ENCODE measurements around the gene SYT8. TPM values are rescaled to one million over a fixed set of nuclear protein-coding genes. Genes with fewer than 3 reads are reported as not detected.
A peak's percentile ranks its signal among the peaks of the same experiment; 100 is the strongest.

The SYT8 gene
- total and polyA plus RNA-seq, 2 donors from 2014 or later: 1.2 to 1.7 TPM

- H3K4me1 ChIP-seq (ENCODE audit: control insufficient read depth in 2 of 3, insufficient read depth in 2 of 3, low read depth in 1 of 3, low read length in 3 of 3): peaks cover 3 to 12% (median 4%) of the 10 kb centered on the region in 3 donors
- no peaks in the 10 kb centered on the region for H3K36me3 ChIP-seq (ENCODE audit: control insufficient read depth in 2 of 3, insufficient read depth in 3 of 3, low read length in 3 of 3)
- H3K9ac ChIP-seq (ENCODE audit: low read length in 3 of 3): no peak overlapping the region
- FAIRE-seq (no peak), DNase-seq (peak in 1 of 5 donors; percentile 78)
- peaks cover 2% of the 10 kb centered on the region for H3K27me3 ChIP-seq (ENCODE audit: control insufficient read depth, insufficient read depth, low read length)
- no peaks in the 10 kb centered on the region for H3K9me3 ChIP-seq (ENCODE audit: control insufficient read depth in 2 of 3, insufficient read depth in 1 of 3, low read length in 3 of 3)
- no peak overlapping the region for H3K4me3 ChIP-seq (ENCODE audit: low read length in 3 of 3)
- no peak for TF ChIP-seq CTCF (IDR thresholded peaks at IDR 0.05; ENCODE audit: borderline replicate concordance, extremely low read depth, insufficient read depth)
- intact Hi-C loops (cut with DNase I): no loop called here
- H3K27ac ChIP-seq (ENCODE audit: low read depth in 2 of 2, low read length in 2 of 2): no peak overlapping the region
Measured at GRCh38 chr11:1842149-1843097, 7.6 kb downstream of the SYT8 start.

GRCh38 chr11:1843098-1843473, 8.3 kb downstream of the SYT8 start:
- Histone ChIP-seq H3K9ac (ENCODE audit: low read length in 3 of 3) (no peak overlapping the region), H3K27ac (ENCODE audit: low read depth in 2 of 2, low read length in 2 of 2) (no peak overlapping the region), H3K4me1 (ENCODE audit: control insufficient read depth in 2 of 3, insufficient read depth in 2 of 3, low read depth in 1 of 3, low read length in 3 of 3) (peaks cover 3 to 12% (median 4%) of the 10 kb centered on the region in 3 donors), H3K27me3 (ENCODE audit: control insufficient read depth, insufficient read depth, low read length) (peaks cover 2% of the 10 kb centered on the region), H3K4me3 (ENCODE audit: low read length in 3 of 3) (no peak overlapping the region), H3K9me3 (ENCODE audit: control insufficient read depth in 2 of 3, insufficient read depth in 1 of 3, low read length in 3 of 3) (no peaks in the 10 kb centered on the region), H3K36me3 (ENCODE audit: control insufficient read depth in 2 of 3, insufficient read depth in 3 of 3, low read length in 3 of 3) (no peaks in the 10 kb centered on the region)
- DNase-seq (peak in 1 of 5 donors; percentile 60), FAIRE-seq (no peak)
- no peak for TF ChIP-seq CTCF (IDR thresholded peaks at IDR 0.05; ENCODE audit: borderline replicate concordance, extremely low read depth, insufficient read depth)
- intact Hi-C loops (cut with DNase I): no loop called here

GRCh38 chr11:1843796-1844195, 9.0 kb downstream of the SYT8 start:
- H3K36me3 ChIP-seq (ENCODE audit: control insufficient read depth in 2 of 3, insufficient read depth in 3 of 3, low read length in 3 of 3): no peaks in the 10 kb centered on the region
- no peaks in the 10 kb centered on the region for H3K9me3 ChIP-seq (ENCODE audit: control insufficient read depth in 2 of 3, insufficient read depth in 1 of 3, low read length in 3 of 3)
- H3K4me1 ChIP-seq (ENCODE audit: control insufficient read depth in 2 of 3, insufficient read depth in 2 of 3, low read depth in 1 of 3, low read length in 3 of 3): peaks cover 3 to 12% (median 4%) of the 10 kb centered on the region in 3 donors
- H3K27ac ChIP-seq (ENCODE audit: low read depth in 2 of 2, low read length in 2 of 2): peak overlapping the region in 1 of 2 donors; percentile 48
- no peak overlapping the region for H3K9ac ChIP-seq (ENCODE audit: low read length in 3 of 3)
- peak in 1 of 5 donors; percentile 74 for DNase-seq
- intact Hi-C loops (cut with DNase I): no loop called here
- no peak for TF ChIP-seq CTCF (IDR thresholded peaks at IDR 0.05; ENCODE audit: borderline replicate concordance, extremely low read depth, insufficient read depth)
- no peak for FAIRE-seq
- H3K4me3 ChIP-seq (ENCODE audit: low read length in 3 of 3): no peak overlapping the region
- peaks cover 2% of the 10 kb centered on the region for H3K27me3 ChIP-seq (ENCODE audit: control insufficient read depth, insufficient read depth, low read length)
